ENCODE results near the gene GRAMD1B. TPM values are rescaled to one million over a fixed set of nuclear protein-coding genes. Genes with fewer than 3 reads are reported as not detected.
A peak's percentile ranks its signal among the peaks of the same experiment; 100 is the strongest.

Gene GRAMD1B
- total RNA-seq, 3 donors from 2014 or later, result 3.2 to 4.4 (median 4.1) TPM

DNA sequence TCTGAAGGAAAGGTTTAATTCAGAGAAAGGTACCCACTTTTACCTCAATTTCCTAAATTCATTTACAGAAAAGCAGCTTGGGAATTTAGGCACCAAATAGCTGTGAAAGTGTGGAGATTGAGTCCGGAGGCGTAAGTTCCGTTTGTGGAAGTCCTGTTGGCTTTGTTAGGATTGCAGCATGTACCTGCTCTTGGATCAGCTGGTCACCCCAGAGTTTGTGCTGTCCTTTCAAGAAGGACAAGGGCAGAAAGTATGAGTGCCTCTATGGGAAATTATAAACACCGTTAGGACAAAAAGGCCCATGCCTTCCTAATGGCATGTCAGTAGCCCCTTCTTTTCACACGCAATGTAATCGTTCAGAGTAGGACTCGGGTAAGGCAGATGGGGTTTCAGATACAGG, 126.6 kb downstream of the GRAMD1B start:
- Histone ChIP-seq H3K4me3 (no peak overlapping the region), H3K36me3 (ENCODE audit: low read depth) (no peaks in the 10 kb centered on the region), H3K4me1 (ENCODE audit: low read depth) (peaks cover 5% of the 10 kb centered on the region), H3K9me3 (no peaks in the 10 kb centered on the region)
- no peak for ATAC-seq
- no peak for DNase-seq
- TF ChIP-seq, protein P1, sequence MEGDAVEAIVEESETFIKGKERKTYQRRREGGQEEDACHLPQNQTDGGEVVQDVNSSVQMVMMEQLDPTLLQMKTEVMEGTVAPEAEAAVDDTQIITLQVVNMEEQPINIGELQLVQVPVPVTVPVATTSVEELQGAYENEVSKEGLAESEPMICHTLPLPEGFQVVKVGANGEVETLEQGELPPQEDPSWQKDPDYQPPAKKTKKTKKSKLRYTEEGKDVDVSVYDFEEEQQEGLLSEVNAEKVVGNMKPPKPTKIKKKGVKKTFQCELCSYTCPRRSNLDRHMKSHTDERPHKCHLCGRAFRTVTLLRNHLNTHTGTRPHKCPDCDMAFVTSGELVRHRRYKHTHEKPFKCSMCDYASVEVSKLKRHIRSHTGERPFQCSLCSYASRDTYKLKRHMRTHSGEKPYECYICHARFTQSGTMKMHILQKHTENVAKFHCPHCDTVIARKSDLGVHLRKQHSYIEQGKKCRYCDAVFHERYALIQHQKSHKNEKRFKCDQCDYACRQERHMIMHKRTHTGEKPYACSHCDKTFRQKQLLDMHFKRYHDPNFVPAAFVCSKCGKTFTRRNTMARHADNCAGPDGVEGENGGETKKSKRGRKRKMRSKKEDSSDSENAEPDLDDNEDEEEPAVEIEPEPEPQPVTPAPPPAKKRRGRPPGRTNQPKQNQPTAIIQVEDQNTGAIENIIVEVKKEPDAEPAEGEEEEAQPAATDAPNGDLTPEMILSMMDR (IDR thresholded peaks at IDR 0.05), result no peak
- intact Hi-C loops (cut with DNase I, micrococcal nuclease), result no loop called here

- no peaks in the 10 kb centered on the region for H3K36me3 ChIP-seq (ENCODE audit: low read depth)
- H3K9me3 ChIP-seq, result no peaks in the 10 kb centered on the region
- TF ChIP-seq, protein P1 (IDR thresholded peaks at IDR 0.05), result no peak
- intact Hi-C loops (cut with DNase I, micrococcal nuclease), result no loop called here
- ATAC-seq (no peak), DNase-seq (no peak)
- H3K4me3 ChIP-seq, result no peak overlapping the region
- peaks cover 5% of the 10 kb centered on the region for H3K4me1 ChIP-seq (ENCODE audit: low read depth)
Observed at GRCh38 chr11:123558536-123559315, 128.7 kb downstream of the GRAMD1B start.

DNA sequence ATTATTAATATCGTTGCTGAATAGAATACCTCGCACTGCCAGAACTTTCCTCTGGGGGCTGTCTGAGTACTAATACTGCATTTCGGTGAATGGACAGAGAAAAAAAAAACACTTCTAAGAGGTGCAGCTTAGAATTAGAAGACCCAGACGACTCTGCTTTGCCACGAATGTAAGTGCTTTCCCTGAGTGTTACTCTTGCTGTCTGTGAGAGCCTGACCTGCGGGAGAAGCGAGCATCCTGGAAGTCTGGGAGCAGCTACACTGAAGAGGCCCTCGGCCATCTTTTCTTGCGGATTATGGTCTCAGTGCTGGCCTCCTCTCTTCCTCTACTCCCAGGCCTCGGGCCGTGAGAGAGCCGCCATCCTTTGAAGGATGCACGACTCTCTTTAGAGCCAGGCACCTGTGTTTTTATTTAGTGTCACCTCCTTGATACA, 129.5 kb downstream of the GRAMD1B start:
- intact Hi-C loops (cut with DNase I, micrococcal nuclease), result no loop called here
- peaks cover 5% of the 10 kb centered on the region for H3K4me1 ChIP-seq (ENCODE audit: low read depth)
- TF ChIP-seq, protein P1 (IDR thresholded peaks at IDR 0.05), result no peak
- H3K4me3 ChIP-seq, result no peak overlapping the region
- no peak for DNase-seq
- no peak for ATAC-seq
- no peaks in the 10 kb centered on the region for H3K36me3 ChIP-seq (ENCODE audit: low read depth)
- H3K9me3 ChIP-seq, result no peaks in the 10 kb centered on the region

DNA sequence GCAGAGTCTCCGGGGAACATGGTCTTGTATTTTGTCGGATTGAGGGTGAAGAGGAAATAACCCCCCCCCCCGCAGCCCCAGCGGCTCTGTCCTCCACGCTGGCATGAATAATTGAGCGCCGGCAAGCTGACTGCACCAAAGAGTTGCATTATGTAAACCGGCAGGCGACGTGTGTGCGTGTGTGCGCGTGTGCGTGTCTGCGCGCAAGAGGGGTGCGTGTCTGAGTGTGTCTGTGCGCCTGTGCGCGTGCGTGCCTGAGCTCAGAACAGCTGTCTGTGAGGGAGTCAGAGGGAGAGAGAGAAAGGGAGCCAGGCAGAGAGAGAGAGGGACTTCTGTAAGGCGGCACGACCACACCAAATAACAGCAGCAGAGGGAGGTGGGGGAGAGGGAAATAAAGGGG, 129.9 kb downstream of the GRAMD1B start:
- intact Hi-C loops (cut with DNase I, micrococcal nuclease), result no loop called here
- TF ChIP-seq, protein P1 (IDR thresholded peaks at IDR 0.05), result no peak
- Histone ChIP-seq H3K4me3 (no peak overlapping the region), H3K9me3 (no peaks in the 10 kb centered on the region), H3K4me1 (ENCODE audit: low read depth) (peaks cover 5% of the 10 kb centered on the region), H3K36me3 (ENCODE audit: low read depth) (no peaks in the 10 kb centered on the region)
- ATAC-seq, result peak; percentile 67
- DNase-seq, result no peak

- TF ChIP-seq, protein P1 (IDR thresholded peaks at IDR 0.05), result no peak
- no peak for ATAC-seq
Observed at GRCh38 chr11:123561431-123561800, 131.3 kb downstream of the GRAMD1B start.

More at GRCh38 chr11:123561431-123561800, 131.3 kb downstream of the GRAMD1B start:
- DNase-seq, result no peak
- Histone ChIP-seq H3K36me3 (ENCODE audit: low read depth) (no peaks in the 10 kb centered on the region), H3K9me3 (no peaks in the 10 kb centered on the region), H3K4me3 (no peak overlapping the region), H3K4me1 (ENCODE audit: low read depth) (peaks cover 5% of the 10 kb centered on the region)
- intact Hi-C loops (cut with DNase I, micrococcal nuclease), result no loop called here

Data from mucosa of descending colon (tissue), 3 donors.